HG03196 (cell line): ENCODE measurements around the gene ASTN2.

Experiments
- ATAC-seq: cut with Tn5 transposase; IDR thresholded peaks from one replicate; pipeline ENCODE4 v1.9.1; 2021; ENCODE audit not compliant: unreplicated experiment

The ASTN2 gene

DNA sequence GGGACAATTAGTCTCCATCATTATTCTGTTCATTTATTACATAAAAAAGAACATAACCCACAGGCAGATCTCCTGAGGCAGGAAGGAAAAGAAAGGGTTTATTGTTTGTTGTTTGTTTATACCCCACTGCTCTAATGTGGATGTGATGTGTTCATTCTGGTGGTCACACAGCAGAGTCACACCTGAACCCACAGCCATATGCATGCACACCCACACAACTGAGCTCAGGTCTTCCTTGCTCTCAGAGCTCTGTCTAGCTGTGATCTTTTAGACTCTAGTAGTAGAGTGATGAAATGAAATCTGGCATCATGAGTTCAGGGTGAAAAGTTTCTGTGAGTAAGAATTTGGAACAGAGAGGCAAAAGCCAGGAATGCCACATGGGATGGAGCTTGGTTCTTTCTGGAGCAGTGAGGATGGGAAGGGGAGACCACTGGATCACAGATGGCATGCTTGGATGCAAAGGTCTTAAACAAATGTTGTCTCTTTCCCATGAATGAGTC, 1034.3 kb downstream of the ASTN2 start:
- ATAC-seq, result no peak

DNA sequence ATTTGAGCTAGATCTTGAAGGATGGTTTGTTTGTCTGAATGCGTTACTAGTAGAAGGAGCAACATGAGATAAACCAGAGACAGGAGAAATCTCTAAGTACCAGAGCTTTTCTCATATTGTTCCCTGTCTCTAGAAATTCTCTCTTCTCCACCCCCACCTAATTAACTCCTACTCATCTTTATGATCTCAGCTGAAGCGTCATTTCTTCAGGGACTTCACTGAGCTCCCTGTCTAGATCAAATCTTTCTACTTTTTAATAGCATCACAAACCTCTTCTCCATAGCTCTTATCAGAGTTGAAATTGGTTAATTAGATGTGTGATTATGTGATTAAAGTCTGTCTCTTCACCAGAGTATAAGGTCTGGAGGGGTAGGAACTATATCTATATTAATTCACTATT, 1035.0 kb downstream of the ASTN2 start:
- ATAC-seq, result no peak

GRCh38 chr9:116378873-116379272, 1036.0 kb downstream of the ASTN2 start:
- no peak for ATAC-seq

GRCh38 chr9:116377179-116377798, 1037.6 kb downstream of the ASTN2 start:
- ATAC-seq, result no peak
